K562 (cell line): ENCODE measurements around the gene BCL7B. TPM values are rescaled to one million over a fixed set of nuclear protein-coding genes. Genes with fewer than 3 reads are reported as not detected.

Experiments used
- BHLHE40 ChIP-seq: IDR thresholded peaks from 2 replicates; pipeline ENCODE4 v1.6.1; 2011; ENCODE audit warnings: low read length, improper control_type of control experiment
- CEBPZ ChIP-seq: fragments of 150-350 bp; IDR thresholded peaks from 2 replicates; pipeline ENCODE4 v1.6.1; 2014; ENCODE audit warnings: low read depth, mild to moderate bottlenecking, low read length, borderline replicate concordance
- CTCFL ChIP-seq: IDR thresholded peaks from 2 replicates; pipeline ENCODE4 v1.6.1; 2011; ENCODE audit warnings: borderline replicate concordance, low read depth, mild to moderate bottlenecking, moderate library complexity, low read length; ENCODE audit not compliant: insufficient read depth, poor library complexity, severe bottlenecking
- HMBOX1 ChIP-seq: sonication (generic); IDR thresholded peaks from 2 replicates; pipeline ENCODE4 v1.6.1; 2016
- KHSRP ChIP-seq: fragments of 450-650 bp; IDR thresholded peaks from 2 replicates; pipeline ENCODE4 v1.6.1; 2017
- NFXL1 ChIP-seq: fragments of 450-650 bp; formaldehyde crosslinking; IDR thresholded peaks from 2 replicates; pipeline ENCODE4 v1.4.0; 2021; ENCODE audit warnings: mild to moderate bottlenecking
- OTX1 ChIP-seq: fragments of 450-650 bp; formaldehyde crosslinking; IDR thresholded peaks from 2 replicates; pipeline ENCODE4 v1.4.0; 2022; ENCODE audit warnings: mild to moderate bottlenecking
- SNIP1 ChIP-seq: fragments of 450-650 bp; IDR thresholded peaks from 2 replicates; pipeline ENCODE4 v1.7.1; 2017; ENCODE audit warnings: low read depth, mild to moderate bottlenecking
- SNRNP70 ChIP-seq: fragments of 200-400 bp; formaldehyde crosslinking; optimal IDR thresholded peaks from 2 replicates; pipeline ENCODE3; 2017; ENCODE audit warnings: low read depth, low read length
- SRSF9 ChIP-seq: fragments of 200-400 bp; formaldehyde crosslinking; IDR thresholded peaks from 2 replicates; pipeline ENCODE4 v1.6.1; 2017; ENCODE audit warnings: low read depth, low read length, borderline replicate concordance
- TARDBP ChIP-seq: fragments of 450-650 bp; IDR thresholded peaks from 2 replicates; pipeline ENCODE4 v1.6.1; 2016
- THRAP3 ChIP-seq: fragments of 450-650 bp; IDR thresholded peaks from 2 replicates; pipeline ENCODE4 v1.6.1; 2016; ENCODE audit warnings: mild to moderate bottlenecking, inconsistent platforms, borderline replicate concordance
- WHSC1 ChIP-seq: IDR thresholded peaks from one replicate; pipeline ENCODE4 v1.6.1; 2012; ENCODE audit warnings: low read length, control low read depth, inconsistent platforms
- YBX1 ChIP-seq: fragments of 450-650 bp; IDR thresholded peaks from 2 replicates; pipeline ENCODE4 v1.7.1; 2016; ENCODE audit warnings: mild to moderate bottlenecking
- ZNF174 ChIP-seq: fragments of 250-450 bp; sonication (Bioruptor Pico); IDR thresholded peaks from 2 replicates; pipeline ENCODE4 v1.4.0; 2020; ENCODE audit warnings: mild to moderate bottlenecking
- ZNF518B ChIP-seq: fragments of 250-450 bp; sonication (Bioruptor Pico); IDR thresholded peaks from 2 replicates; pipeline ENCODE4 v1.5.0; 2021; ENCODE audit warnings: mild to moderate bottlenecking, moderate library complexity
- polyA plus RNA-seq, 8 experiments: library from polyadenylated mRNA; depleted of rRNA in 4 of 8; stranded (reverse) in 5 of 8; unstranded in 3 of 8; fragments of >200 nt; fragmentation: Nextera tagmentation in 2 of 8; fragmentation: Illumina TruSeq in 1 of 8; extraction: Ambion mirVana in 2 of 8; extraction: Trizol in 1 of 8; gene quantifications; 2 replicates each; pipeline versions ENCODE4 v1.2.1 to v1.2.3, GENCODE V29; 2011 to 2014; ENCODE audit warnings: inconsistent platforms in 1 of 8, missing spikeins in 1 of 8
- total RNA-seq, 7 experiments: library from RNA; depleted of rRNA in 6 of 7; stranded (reverse); fragments of >200 nt in 6 of 7; fragmentation: Illumina TruSeq in 2 of 7; extraction: Trizol in 2 of 7; gene quantifications; 2 replicates each; pipeline versions ENCODE4 v1.2.1 to v1.2.3, GENCODE V29; 2011 to 2021; ENCODE audit warnings: low replicate concordance in 1 of 7

The BCL7B gene
- total and polyA plus RNA-seq, 9 of the 15 experiments (the other 6 are each of a cell fraction or from before 2014, with no cell fraction given), result 10.0 to 73.2 (median 32.9) TPM

GRCh38 chr7:73560109-73560835 lies 2.8 kb upstream of the BCL7B start (continued):
- TF ChIP-seq CEBPZ (no peak), BHLHE40 (no peak), THRAP3 (no peak), CTCFL (no peak), SRSF9 (no peak), YBX1 (no peak), ZNF518B (CRISPR knock-in tag) (no peak), HMBOX1 (no peak), SNRNP70 (no peak), OTX1 (CRISPR knock-in tag) (no peak), NFXL1 (CRISPR knock-in tag) (no peak), WHSC1 (no peak), SNIP1 (no peak), KHSRP (no peak), ZNF174 (CRISPR knock-in tag) (no peak), TARDBP (no peak)
